CD14-positive monocyte (primary cell): ENCODE data around the gene SH3BP5L. TPM values are rescaled to one million over a fixed set of nuclear protein-coding genes. Genes with fewer than 3 reads are reported as not detected.

Experiments used
- DNase-seq, 3 donors: peaks; one replicate each; pipeline ENCODE4 v3.0.0-alpha.2; 2011 to 2022
- H2AFZ ChIP-seq: 2 replicates; pipeline ENCODE4 v1.6.0; 2012; ENCODE audit warnings: mild to moderate bottlenecking, low read depth, low read length, inconsistent platforms; ENCODE audit not compliant: insufficient read depth, poor library complexity, severe bottlenecking
- H3K27ac ChIP-seq, 2 donors: 1 replicate in 1 of 2; 2 replicates in 1 of 2; pipeline ENCODE4 v1.5.1; 2012 to 2013; ENCODE audit warnings: low read length in 2 of 2, control low read depth in 1 of 2, inconsistent platforms in 1 of 2, low read depth in 1 of 2, mild to moderate bottlenecking in 1 of 2
- H3K27me3 ChIP-seq, 2 donors: one replicate each; pipeline versions ENCODE4 v1.6.0 to v1.6.1; 2011 to 2013; ENCODE audit warnings: low read length in 2 of 2; ENCODE audit not compliant: control insufficient read depth in 2 of 2, insufficient read depth in 2 of 2
- H3K36me3 ChIP-seq, 2 donors: replicated peaks in 1 of 2; 1 replicate in 1 of 2; 2 replicates in 1 of 2; pipeline versions ENCODE4 v1.5.1 to v1.6.1; 2012 to 2013; ENCODE audit warnings: low read length in 2 of 2, control low read depth in 1 of 2, inconsistent platforms in 1 of 2, mild to moderate bottlenecking in 1 of 2; ENCODE audit not compliant: insufficient read depth in 2 of 2, control insufficient read depth in 1 of 2
- H3K4me1 ChIP-seq, 2 donors: 1 replicate in 1 of 2; 2 replicates in 1 of 2; pipeline versions ENCODE4 v1.5.1 to v1.6.1; 2012 to 2013; ENCODE audit warnings: low read length in 2 of 2, control low read depth in 1 of 2, inconsistent platforms in 1 of 2, mild to moderate bottlenecking in 1 of 2, moderate library complexity in 1 of 2; ENCODE audit not compliant: insufficient read depth in 2 of 2, control insufficient read depth in 1 of 2
- H3K4me2 ChIP-seq: replicated peaks from 2 replicates; pipeline ENCODE3; 2012; ENCODE audit warnings: low read length, moderate library complexity, mild to moderate bottlenecking; ENCODE audit not compliant: poor library complexity, severe bottlenecking; ENCODE audit errors: extremely low read depth
- H3K4me3 ChIP-seq, 3 experiments: fragments of 200-600 bp in 1 of 3; sonication (generic) in 1 of 3; replicated peaks in 1 of 3; 1 replicate in 2 of 3; 2 replicates in 1 of 3; pipeline ENCODE4 v1.5.1; 2011 to 2013; ENCODE audit warnings: low read length in 3 of 3, mild to moderate bottlenecking in 3 of 3, control low read depth in 2 of 3, low read depth in 2 of 3, inconsistent platforms in 1 of 3, moderate library complexity in 1 of 3
- H3K79me2 ChIP-seq: 2 replicates; pipeline ENCODE4 v1.6.0; 2012; ENCODE audit warnings: mild to moderate bottlenecking, control low read depth, inconsistent platforms, low read length, moderate library complexity; ENCODE audit not compliant: insufficient read depth
- H3K9ac ChIP-seq: 2 replicates; pipeline ENCODE4 v1.6.0; 2017; ENCODE audit warnings: low read length, mild to moderate bottlenecking; ENCODE audit not compliant: insufficient read depth, poor library complexity, severe bottlenecking
- H3K9me3 ChIP-seq, 2 donors: replicated peaks in 1 of 2; 1 replicate in 1 of 2; 2 replicates in 1 of 2; pipeline versions ENCODE4 v1.5.1 to v1.6.1; 2012 to 2013; ENCODE audit warnings: low read length in 2 of 2, control low read depth in 1 of 2; ENCODE audit not compliant: control insufficient read depth in 1 of 2, insufficient read depth in 1 of 2
- H4K20me1 ChIP-seq: 2 replicates; pipeline ENCODE4 v1.6.0; 2012; ENCODE audit warnings: mild to moderate bottlenecking, low read length, control low read depth, moderate library complexity; ENCODE audit not compliant: insufficient read depth
- H3K27ac Mint-ChIP-seq, 7 donors: one replicate each; pipeline ENCODE4 v1.8.0; 2020; ENCODE audit warnings: mild to moderate bottlenecking in 7 of 7, mixed read lengths in 7 of 7, moderate library complexity in 6 of 7, inconsistent platforms in 2 of 7
- H3K27me3 Mint-ChIP-seq, 3 donors: one replicate each; pipeline ENCODE4 v1.8.0; 2021 to 2022; ENCODE audit warnings: low read depth in 3 of 3, mild to moderate bottlenecking in 3 of 3, mixed read lengths in 3 of 3, moderate library complexity in 3 of 3, inconsistent platforms in 1 of 3
- H3K36me3 Mint-ChIP-seq, 2 donors: one replicate each; pipeline ENCODE4 v1.8.0; 2020; ENCODE audit warnings: mixed read lengths in 2 of 2, inconsistent platforms in 1 of 2, mild to moderate bottlenecking in 1 of 2
- H3K4me1 Mint-ChIP-seq: one replicate; pipeline ENCODE4 v1.8.0; 2020; ENCODE audit warnings: mild to moderate bottlenecking, mixed read lengths
- H3K4me3 Mint-ChIP-seq, 2 donors: one replicate each; pipeline ENCODE4 v1.8.0; 2020; ENCODE audit warnings: mild to moderate bottlenecking in 2 of 2, mixed read lengths in 2 of 2, moderate library complexity in 1 of 2
- H3K9me3 Mint-ChIP-seq, 7 donors: one replicate each; pipeline ENCODE4 v1.8.0; 2020 to 2022; ENCODE audit warnings: mixed read lengths in 7 of 7, mild to moderate bottlenecking in 6 of 7, moderate library complexity in 6 of 7, inconsistent platforms in 2 of 7
- CTCF ChIP-seq: fragments of 200-600 bp; IDR thresholded peaks from one replicate; pipeline ENCODE4 v1.8.0; 2022; ENCODE audit warnings: antibody characterized with exemption, mild to moderate bottlenecking
- WGBS: methylation state at CpG from one replicate; pipeline ENCODE4 v1.1.5; 2013; ENCODE audit warnings: missing lambda C conversion rate; ENCODE audit not compliant: insufficient coverage; 5-methylcytosine and 5-hydroxymethylcytosine counted together
- intact Hi-C, 2 donors: fragments of 100-400 bp; cut with micrococcal nuclease; formaldehyde crosslinking; loops; one replicate each; pipeline versions ENCODE4 v1.15.0 to v1.15.1; 2023
- polyA plus RNA-seq, 3 donors: library from polyadenylated mRNA; depleted of rRNA in 1 of 3; unstranded in 2 of 3; stranded (reverse) in 1 of 3; fragments of 300-500 nt in 2 of 3; fragments of >200 nt in 1 of 3; fragmentation: Illumina TruSeq in 2 of 3; gene quantifications; 1 replicate in 2 of 3; 2 replicates in 1 of 3; pipeline ENCODE4 v1.2.3, GENCODE V29; 2012 to 2021

The SH3BP5L gene
- polyA plus RNA-seq, 3 donors: 4.0 to 15.7 (median 4.3) TPM

- peak overlapping the region in 1 of 3 experiments; percentile 70 for H3K4me3 ChIP-seq
- peak overlapping the region; percentile 86 to 89 for H3K27ac ChIP-seq
- Mint-ChIP-seq H3K36me3 (peaks cover 12 to 22% of the 10 kb centered on the region in 2 donors), H3K4me3 (peak overlapping the region in 1 of 2 donors; percentile 39), H3K27me3 (no peaks in the 10 kb centered on the region), H3K9me3 (no peaks in the 10 kb centered on the region), H3K27ac (peak overlapping the region; percentile 31 to 98 (median 76)), H3K4me1 (peaks cover 68% of the 10 kb centered on the region)
- no peaks in the 10 kb centered on the region for H4K20me1 ChIP-seq
- no peak overlapping the region for H3K9ac ChIP-seq
- H3K9me3 ChIP-seq: no peaks in the 10 kb centered on the region
- intact Hi-C loops: loop anchor here (2.0 to 5.0 kb wide), 4 partner anchors 105 to 565 kb away; partner anchors contain the start of gene OR14I1 (in 1 of the 2)
- H3K4me1 ChIP-seq: peaks cover 67 to 71% of the 10 kb centered on the region in 2 donors
- no peaks in the 10 kb centered on the region for H3K79me2 ChIP-seq
- H3K36me3 ChIP-seq: peaks cover 6 to 17% of the 10 kb centered on the region in 2 donors
- peak overlapping the region; percentile 36 for H3K4me2 ChIP-seq
- DNase-seq: peak; percentile 68 to 75 (median 74)
- H2AFZ ChIP-seq: no peak overlapping the region
- 31% methylated on average over 9 of the region's 15 CpGs for WGBS
- peak; percentile 93 for TF ChIP-seq CTCF
- H3K27me3 ChIP-seq: no peaks in the 10 kb centered on the region
Observed at GRCh38 chr1:248807067-248807737, 18.5 kb downstream of the SH3BP5L start.

DNA sequence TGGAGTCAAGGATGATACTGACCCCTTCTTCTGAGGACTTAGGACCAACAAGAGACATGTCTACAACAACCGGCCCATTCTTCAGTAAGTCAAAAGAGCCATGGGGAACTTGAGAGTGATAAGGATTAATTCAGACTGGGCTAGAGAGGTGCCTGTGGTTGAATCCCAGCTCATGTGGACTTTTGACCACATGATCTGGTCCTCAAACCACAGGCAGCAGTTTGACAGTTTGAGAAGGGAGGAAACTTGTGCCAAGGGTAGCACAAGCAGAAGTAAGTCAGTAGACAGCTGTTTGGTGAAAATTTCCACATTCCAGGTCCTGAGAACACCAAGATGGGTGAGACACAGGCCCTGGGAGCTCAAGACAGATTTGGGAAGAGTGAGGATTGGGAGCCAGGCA is 19.8 kb downstream of the SH3BP5L start:
- Histone ChIP-seq H3K27ac (peak overlapping the region; percentile 86 to 89), H3K9me3 (no peaks in the 10 kb centered on the region), H3K4me3 (peak overlapping the region in 1 of 3 experiments; percentile 70), H2AFZ (no peak overlapping the region), H4K20me1 (no peaks in the 10 kb centered on the region), H3K27me3 (no peaks in the 10 kb centered on the region), H3K36me3 (peaks cover 0 to 5% of the 10 kb centered on the region in 2 donors), H3K4me1 (peaks cover 56 to 60% of the 10 kb centered on the region in 2 donors), H3K79me2 (no peaks in the 10 kb centered on the region), H3K4me2 (peak overlapping the region; percentile 81), H3K9ac (no peak overlapping the region)
- TF ChIP-seq CTCF: no peak
- intact Hi-C loops: loop anchor here (2.0 to 5.0 kb wide), 4 partner anchors 104 to 564 kb away; partner anchors contain the start of gene OR14I1 (in 1 of the 2)
- peak; percentile 45 to 52 (median 50) for DNase-seq
- WGBS: 20% methylated on average over 1 of the region's 1 CpG
- peaks cover 0 to 6% (median 4%) of the 10 kb centered on the region in 7 donors for H3K9me3 Mint-ChIP-seq
- H3K27ac Mint-ChIP-seq: peak overlapping the region; percentile 94 to 99 (median 96)
- peaks cover 65% of the 10 kb centered on the region for H3K4me1 Mint-ChIP-seq
- H3K4me3 Mint-ChIP-seq: peak overlapping the region in 1 of 2 donors; percentile 26
- peaks cover 11 to 13% of the 10 kb centered on the region in 2 donors for H3K36me3 Mint-ChIP-seq
- H3K27me3 Mint-ChIP-seq: no peaks in the 10 kb centered on the region
